Iris pigment epithelial cell (primary cell): ENCODE data around the gene HHEX.

Experiments used
- DNase-seq: peaks from one replicate; pipeline ENCODE4 v3.0.0-alpha.2; 2011; ENCODE audit warnings: low read depth

Gene HHEX

GRCh38 chr10:92693534-92693893 is 3.8 kb downstream of the HHEX start:
- DNase-seq, result no peak

DNA sequence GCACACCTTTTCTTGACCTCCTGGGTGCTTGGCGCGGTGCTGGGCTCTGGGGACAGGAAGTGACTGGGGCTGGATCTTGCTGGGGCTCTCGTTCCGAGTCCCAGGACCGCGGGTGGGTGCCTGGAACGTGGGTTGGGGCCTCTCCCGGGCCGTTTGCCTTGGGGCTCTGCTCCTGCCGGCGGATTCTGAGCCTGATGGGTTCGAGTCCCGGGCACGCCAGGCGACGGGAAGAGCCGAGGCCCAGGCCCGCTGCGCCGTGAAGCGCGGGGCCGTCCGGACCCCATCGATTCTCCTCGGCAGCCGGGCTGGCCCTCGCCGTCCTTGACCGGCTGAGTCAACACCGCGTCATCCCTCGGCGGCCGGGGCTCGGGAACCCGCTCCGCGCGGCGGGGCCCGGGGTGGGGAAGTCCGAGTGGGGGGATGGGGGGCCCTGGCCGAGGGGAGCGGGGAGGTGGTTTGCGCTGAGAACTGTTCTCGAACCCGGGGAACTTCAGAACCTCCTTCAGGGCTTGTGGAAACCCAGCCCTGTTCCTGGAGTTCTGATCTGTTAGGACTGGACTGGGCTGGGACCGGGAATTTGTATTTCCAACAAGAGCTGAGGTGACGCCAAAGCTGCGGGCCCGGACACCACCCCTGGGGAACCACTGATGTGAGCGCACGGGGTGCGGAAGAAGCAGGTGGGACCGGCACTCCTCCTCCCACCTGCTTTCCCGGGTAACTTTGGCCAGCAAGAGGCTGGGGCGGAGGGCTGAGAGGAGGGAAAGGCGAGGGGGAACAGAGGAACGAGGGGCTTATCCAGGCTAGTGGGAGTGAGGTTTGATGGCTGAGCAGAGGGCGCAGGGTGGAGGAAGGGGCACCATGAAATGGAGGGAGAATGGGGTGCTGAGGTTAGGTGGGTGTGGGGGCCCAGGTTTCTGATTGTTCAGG is 6.2 kb downstream of the HHEX start:
- peak; percentile 74 for DNase-seq

GRCh38 chr10:92696606-92697383 is 7.0 kb downstream of the HHEX start:
- no peak for DNase-seq

DNA sequence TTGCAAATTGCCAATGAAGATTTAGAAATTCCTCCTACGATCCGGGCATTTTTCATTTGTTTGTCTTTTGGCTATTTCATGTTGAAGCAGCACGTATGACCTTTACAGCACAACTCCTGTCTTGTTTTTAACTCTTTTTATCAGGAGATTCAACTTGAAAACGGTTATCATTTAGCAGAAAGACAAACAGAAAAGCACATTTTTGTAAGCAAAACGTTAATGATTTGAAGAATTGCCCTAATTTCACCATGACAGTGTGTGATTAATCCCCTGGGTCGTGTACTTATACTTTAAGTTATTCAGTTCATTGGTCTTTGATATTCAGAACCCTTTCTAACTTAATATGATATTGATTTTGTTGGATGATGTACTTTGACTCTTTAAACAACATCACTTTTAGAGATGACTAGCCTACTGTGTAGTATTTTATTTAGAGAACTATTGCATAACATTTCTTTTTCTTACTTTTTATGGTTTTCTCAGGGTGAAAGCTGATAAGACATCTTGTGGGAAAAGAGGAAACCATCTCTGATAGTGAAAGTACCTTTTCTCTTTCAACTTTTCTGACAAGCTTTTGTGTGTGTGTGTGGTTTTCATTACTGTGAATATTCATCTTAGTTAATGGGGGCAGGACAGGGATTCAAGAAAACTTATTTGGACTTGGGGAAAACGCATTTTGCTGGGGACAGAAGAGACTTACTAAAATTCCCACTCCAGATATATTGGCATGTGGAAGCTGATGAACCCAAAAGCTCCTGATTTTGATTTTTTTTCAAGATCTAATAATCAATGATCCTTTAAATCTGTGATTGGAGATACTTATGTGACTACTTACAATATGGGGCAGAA is 8.1 kb downstream of the HHEX start:
- DNase-seq, result no peak

- no peak for DNase-seq
Observed at GRCh38 chr10:92699193-92699517, 9.4 kb downstream of the HHEX start.

GRCh38 chr10:92699518-92700381 is 10.0 kb downstream of the HHEX start:
- DNase-seq, result no peak

GRCh38 chr10:92702301-92702916 is 12.7 kb downstream of the HHEX start:
- DNase-seq, result no peak

GRCh38 chr10:92712016-92712889 is 22.5 kb downstream of the HHEX start:
- DNase-seq, result peak; percentile 83

GRCh38 chr10:92714152-92714845 is 24.5 kb downstream of the HHEX start:
- DNase-seq, result no peak

DNA sequence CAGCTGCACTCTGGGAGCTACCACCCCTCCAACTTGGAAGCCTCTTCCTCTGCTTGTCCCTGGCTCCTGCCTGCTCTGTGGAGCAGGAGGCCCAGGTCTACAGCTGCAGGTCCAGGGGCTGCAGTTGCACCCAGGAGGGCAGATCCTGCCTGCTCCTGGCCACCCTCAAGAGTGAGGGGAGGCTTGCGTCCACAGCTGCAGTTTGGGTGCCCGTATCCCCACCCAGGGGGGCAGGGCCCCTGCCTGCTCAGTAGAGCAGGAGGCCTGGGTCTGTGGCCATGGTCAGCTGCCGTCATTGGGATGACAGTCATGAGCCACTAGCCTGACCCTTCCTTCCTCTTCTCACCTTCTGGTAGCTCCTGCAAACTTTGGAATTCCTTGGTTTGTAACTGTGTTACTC is 25.1 kb downstream of the HHEX start:
- DNase-seq, result no peak

GRCh38 chr10:92719991-92720830 is 30.5 kb downstream of the HHEX start:
- DNase-seq, result no peak

DNA sequence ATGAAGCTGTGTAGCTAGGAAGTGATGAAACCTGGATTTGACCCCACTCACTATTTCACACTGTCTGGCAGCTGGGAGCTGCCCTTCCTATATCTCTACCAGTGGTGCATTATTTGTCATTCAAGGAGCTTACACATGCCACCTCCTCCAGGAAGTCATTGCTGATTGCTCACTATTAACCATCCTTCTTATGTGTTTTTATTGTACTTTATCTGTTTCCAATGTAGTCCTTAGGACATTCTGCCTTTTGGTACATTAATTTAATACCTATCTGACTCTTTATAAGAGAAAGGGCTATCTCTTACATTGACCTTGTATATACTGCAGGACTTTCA is 31.0 kb downstream of the HHEX start:
- DNase-seq, result no peak

GRCh38 chr10:92722349-92722748 is 32.6 kb downstream of the HHEX start:
- DNase-seq, result no peak

DNA sequence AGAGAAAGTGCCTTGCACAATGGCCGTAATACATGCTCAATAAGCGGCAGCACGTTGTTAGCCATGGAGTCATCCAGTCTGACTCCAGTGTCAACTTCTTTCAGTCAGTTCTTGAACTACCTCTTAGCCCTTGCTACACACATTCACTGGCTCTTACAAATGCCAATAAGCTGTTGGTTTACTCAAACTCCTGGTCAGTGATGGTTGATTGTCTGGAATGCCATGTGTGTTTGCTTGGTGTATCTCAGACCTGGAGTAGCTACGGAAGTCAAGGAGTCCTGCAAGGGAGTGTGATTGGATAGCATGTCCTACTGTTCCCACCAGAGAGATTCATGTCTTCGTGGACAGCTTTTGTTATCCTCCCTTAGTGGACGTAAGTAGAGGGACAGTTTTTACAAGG is 37.4 kb downstream of the HHEX start:
- DNase-seq, result no peak

- peak; percentile 19 for DNase-seq
Observed at GRCh38 chr10:92727550-92727949, 37.8 kb downstream of the HHEX start.

DNA sequence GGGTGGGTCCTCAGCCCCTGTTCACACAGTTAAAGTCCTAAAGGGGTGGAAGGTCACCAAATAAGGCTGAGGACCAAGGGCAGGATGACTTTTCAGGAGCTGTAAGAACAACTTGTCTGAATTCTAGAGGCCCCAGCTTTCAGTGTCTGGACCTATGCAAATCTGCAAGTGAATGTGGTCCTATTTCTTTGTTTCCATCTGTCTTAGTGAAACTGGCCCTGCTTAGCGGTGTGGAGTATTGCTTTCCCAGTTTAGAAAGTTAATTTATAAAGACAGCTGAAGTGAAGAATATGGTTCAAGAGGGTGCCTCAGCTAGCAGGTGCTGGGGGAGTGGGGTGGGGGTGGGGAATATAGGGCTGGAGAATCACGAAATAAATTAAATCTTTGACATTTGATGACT is 40.1 kb downstream of the HHEX start:
- DNase-seq, result no peak

GRCh38 chr10:92732958-92733357 is 43.2 kb downstream of the HHEX start:
- no peak for DNase-seq

DNA sequence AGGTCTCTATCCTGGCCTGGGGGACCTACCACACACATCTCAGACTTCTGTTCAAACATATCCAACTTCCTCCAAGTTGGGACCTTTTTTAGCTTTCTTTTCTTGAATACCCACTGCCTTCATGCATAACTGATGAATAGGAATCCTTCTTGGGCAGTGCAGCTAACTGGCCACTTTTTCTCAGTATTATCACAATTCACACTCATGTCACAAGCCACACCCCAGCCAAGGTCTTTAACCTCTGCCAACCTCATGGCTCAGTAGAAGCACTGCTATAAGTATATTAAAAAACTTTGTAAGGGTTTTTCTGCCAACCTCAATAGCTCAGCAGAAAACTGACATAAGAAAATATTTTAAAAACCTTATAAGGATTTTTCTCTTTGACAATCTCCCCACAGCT is 44.5 kb downstream of the HHEX start:
- no peak for DNase-seq

- no peak for DNase-seq
Observed at GRCh38 chr10:92735938-92736337, 46.2 kb downstream of the HHEX start.
